Measurements from ENCODE around the gene AUTS2. TPM values are rescaled to one million over a fixed set of nuclear protein-coding genes. Genes with fewer than 3 reads are reported as not detected.
"Not testable (repeated sequence)": the region's sequence is repeated elsewhere in the genome, so short reads cannot be mapped to it uniquely, and the experiment has no call there.

AUTS2 gene
- polyA plus RNA-seq, 1 experiment, result 0.54 TPM

GRCh38 chr7:70726951-70727378, 1128.7 kb downstream of the AUTS2 start:
- no peaks in the 10 kb centered on the region for H3K27me3 ChIP-seq (ENCODE audit: control insufficient read depth, insufficient read depth, low read length)
- DNase-seq (ENCODE audit: low read depth), result no peak
- H3K4me3 ChIP-seq (ENCODE audit: low read depth, low read length), result no peak overlapping the region
- no peak for TF ChIP-seq CTCF (IDR thresholded peaks at IDR 0.05; ENCODE audit: insufficient read depth, low read depth, low read length)
- ChIA-PET POLR2A (no interaction called here), CTCF (no interaction called here)
- H3K36me3 ChIP-seq (ENCODE audit: control insufficient read depth, insufficient read depth, low read length), result no peaks in the 10 kb centered on the region

GRCh38 chr7:70727861-70728260, 1129.6 kb downstream of the AUTS2 start:
- CTCF ChIA-PET, result no interaction called here
- POLR2A ChIA-PET, result no interaction called here
- Histone ChIP-seq H3K36me3 (ENCODE audit: control insufficient read depth, insufficient read depth, low read length) (no peaks in the 10 kb centered on the region), H3K4me3 (ENCODE audit: low read depth, low read length) (no peak overlapping the region), H3K27me3 (ENCODE audit: control insufficient read depth, insufficient read depth, low read length) (no peaks in the 10 kb centered on the region)
- TF ChIP-seq CTCF (IDR thresholded peaks at IDR 0.05; ENCODE audit: insufficient read depth, low read depth, low read length), result no peak
- no peak for DNase-seq (ENCODE audit: low read depth)

GRCh38 chr7:70728872-70729552, 1130.7 kb downstream of the AUTS2 start:
- no peaks in the 10 kb centered on the region for H3K36me3 ChIP-seq (ENCODE audit: control insufficient read depth, insufficient read depth, low read length)
- no peak for TF ChIP-seq CTCF (IDR thresholded peaks at IDR 0.05; ENCODE audit: insufficient read depth, low read depth, low read length)
- ChIA-PET CTCF (no interaction called here), POLR2A (no interaction called here)
- DNase-seq (ENCODE audit: low read depth), result no peak
- no peaks in the 10 kb centered on the region for H3K27me3 ChIP-seq (ENCODE audit: control insufficient read depth, insufficient read depth, low read length)
- no peak overlapping the region for H3K4me3 ChIP-seq (ENCODE audit: low read depth, low read length)

GRCh38 chr7:70729553-70730157, 1131.4 kb downstream of the AUTS2 start:
- CTCF ChIA-PET; H3K4me3 ChIP-seq (ENCODE audit: low read depth, low read length); DNase-seq (ENCODE audit: low read depth); H3K27me3 ChIP-seq (ENCODE audit: control insufficient read depth, insufficient read depth, low read length); H3K36me3 ChIP-seq (ENCODE audit: control insufficient read depth, insufficient read depth, low read length); POLR2A ChIA-PET: not testable (repeated sequence)

GRCh38 chr7:70730451-70731110, 1132.3 kb downstream of the AUTS2 start:
- TF ChIP-seq CTCF (IDR thresholded peaks at IDR 0.05; ENCODE audit: insufficient read depth, low read depth, low read length), result no peak
- H3K27me3 ChIP-seq (ENCODE audit: control insufficient read depth, insufficient read depth, low read length), result no peaks in the 10 kb centered on the region
- no peaks in the 10 kb centered on the region for H3K36me3 ChIP-seq (ENCODE audit: control insufficient read depth, insufficient read depth, low read length)
- no peak for DNase-seq (ENCODE audit: low read depth)
- H3K4me3 ChIP-seq (ENCODE audit: low read depth, low read length), result no peak overlapping the region
- ChIA-PET CTCF (no interaction called here), POLR2A (no interaction called here)

Data from BJ (cell line).